IPS-11a (cell line): ENCODE results near the gene WNT1.

Source experiments
- H3K4me3 ChIP-seq: one replicate; pipeline ENCODE4 v1.5.1; 2013; ENCODE audit warnings: low read depth, low read length, control low read depth

WNT1 gene

GRCh38 chr12:49026101-49026500 is 48.0 kb downstream of the WNT1 start:
- H3K4me3 ChIP-seq, result no peak overlapping the region

DNA sequence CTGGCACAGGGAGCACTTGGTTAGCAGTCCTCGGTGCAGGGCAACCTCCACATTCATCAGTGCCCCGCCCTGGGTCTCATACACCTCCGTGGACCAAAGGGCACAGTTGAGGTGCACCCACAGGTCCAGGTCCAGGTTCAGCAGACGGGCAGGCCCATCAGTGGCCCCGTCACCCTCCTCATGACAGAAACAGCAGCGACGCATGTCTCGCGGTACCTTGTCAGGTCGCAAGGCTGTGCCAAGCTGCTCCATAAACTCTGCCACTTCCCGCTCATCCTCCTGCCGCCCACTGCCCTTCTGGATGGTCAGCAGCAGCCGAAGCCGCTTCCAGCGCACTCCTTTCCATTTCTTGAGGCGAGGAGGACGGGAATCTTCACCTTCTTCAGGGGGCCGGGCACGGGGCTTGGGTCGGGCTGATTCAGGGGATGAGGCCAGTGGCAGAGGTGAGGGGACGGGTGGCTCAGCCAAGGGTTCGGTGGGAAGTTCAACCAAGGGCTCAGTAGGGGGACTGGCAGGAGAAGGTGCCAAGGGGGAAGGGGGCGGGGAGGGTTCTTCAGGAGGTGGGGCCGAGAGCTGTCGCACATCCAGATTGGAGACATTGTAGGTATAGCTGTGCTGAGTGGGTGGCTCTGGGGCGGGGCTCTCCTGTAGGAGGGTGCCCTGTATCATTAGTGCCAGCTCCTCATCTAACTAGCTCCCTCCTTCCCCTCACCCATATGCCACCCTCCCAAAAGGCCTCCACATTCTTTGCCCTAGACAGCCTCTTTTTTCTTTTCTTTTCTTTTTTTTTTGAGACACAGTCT is 48.8 kb downstream of the WNT1 start:
- H3K4me3 ChIP-seq, result no peak overlapping the region

DNA sequence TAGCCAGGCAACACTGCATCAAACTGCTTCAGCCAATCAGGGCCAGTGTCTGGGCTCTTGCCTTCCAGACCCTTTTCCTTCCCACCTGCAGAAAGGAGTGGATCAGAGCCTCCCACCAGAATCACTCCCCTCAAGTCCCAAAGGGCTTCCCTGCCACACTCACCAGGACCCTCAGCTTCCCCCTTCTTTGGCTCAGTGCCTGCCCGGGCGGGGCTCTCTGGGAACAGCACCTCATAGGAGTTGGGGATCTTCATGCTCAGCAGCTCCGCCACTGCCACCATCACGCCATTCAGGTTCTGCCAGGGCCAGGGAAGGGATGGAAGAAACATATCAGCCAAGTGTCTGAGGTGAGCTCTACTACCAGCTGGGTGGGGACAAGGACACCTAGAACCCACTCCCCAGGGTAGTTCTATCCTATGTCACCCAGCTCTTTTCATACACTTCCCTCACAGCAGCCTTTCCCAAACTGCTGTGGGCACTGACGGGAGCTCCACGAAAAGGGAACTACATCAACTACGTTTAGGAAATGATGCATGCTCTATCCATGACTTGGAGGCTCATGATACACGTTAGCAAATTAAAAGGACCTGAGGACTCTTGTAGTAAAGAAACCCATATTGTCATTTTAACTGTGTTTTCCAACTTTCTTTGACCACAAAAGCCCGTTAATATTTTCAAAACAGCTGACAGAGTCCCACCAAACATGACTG is 49.9 kb downstream of the WNT1 start:
- H3K4me3 ChIP-seq, result no peak overlapping the region

DNA sequence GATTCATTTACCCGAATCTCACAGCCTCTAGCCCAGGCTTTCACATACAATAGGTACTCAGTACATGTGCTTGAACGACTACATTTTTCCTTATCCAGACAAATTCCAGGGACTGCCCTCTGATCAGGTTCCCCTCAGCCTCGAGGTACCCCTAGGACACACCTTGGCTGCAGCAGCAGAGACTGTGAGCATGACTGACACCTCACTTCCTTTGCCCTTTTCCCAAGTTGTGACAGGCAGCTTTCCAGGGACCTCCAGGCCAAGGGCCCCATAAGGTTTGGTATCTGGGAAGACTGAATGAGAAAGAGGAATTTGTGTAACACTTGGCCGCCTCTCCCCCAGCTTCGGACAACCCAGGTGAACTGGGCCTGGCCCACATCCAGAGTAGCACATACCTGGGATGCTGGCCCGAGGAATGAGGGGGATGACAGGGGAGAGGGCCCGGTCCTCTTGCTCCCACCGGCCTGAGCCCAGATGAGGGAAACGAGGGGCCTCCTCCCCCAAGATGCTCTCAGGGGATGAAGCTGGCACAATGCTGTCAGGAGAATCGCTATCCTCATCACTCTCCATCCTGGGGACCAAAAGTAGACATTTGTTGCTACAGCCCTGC is 50.6 kb downstream of the WNT1 start:
- H3K4me3 ChIP-seq, result no peak overlapping the region

- H3K4me3 ChIP-seq, result no peak overlapping the region
Observed at GRCh38 chr12:49030119-49030518, 52.0 kb downstream of the WNT1 start.

- no peak overlapping the region for H3K4me3 ChIP-seq
Observed at GRCh38 chr12:49030714-49031572, 52.8 kb downstream of the WNT1 start.

DNA sequence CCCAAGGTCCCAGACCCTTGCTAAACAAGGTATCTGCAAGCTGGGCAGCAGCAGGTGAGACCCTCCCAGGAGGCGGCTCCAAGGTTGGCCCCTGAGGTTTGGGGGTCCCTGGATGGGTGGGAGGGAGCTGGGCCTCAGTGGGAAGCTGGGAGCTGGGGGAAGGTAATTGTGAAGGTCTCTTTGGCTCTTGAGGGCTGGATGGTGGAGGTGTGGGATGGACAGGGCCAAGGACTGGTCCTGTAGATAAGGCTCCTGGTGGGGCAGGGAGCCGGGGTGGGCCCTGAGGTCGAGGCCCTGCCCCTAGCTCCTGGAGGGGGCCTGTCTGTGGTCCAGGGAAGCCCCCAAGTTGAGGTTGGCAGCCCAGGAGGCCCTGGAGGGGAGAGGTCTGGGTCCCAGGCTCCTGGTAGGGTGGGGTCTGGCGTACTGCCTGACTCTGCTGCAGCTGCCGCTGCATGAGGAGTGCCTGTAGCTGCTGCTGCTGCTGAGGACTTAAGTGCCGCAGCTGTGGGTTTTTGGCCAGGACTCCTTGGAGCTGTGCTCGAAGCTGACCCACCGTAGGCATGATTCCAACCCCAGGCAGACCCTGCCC is 53.5 kb downstream of the WNT1 start:
- no peak overlapping the region for H3K4me3 ChIP-seq
